GM10248 (cell line): ENCODE results near the gene BLOC1S5.

Experiments
- CTCF ChIA-PET: fragments of 300-600 bp; sonication (Branson Sonifier 250); formaldehyde crosslinking; extraction: SDS; loops from one replicate; lab custom pipeline; 2021; ENCODE audit warnings: antibody characterized with exemption; lab: Yijun Ruan, JAX
- POLR2A ChIA-PET: fragments of 350-650 bp; sonication (Branson Sonifier 250); formaldehyde crosslinking; extraction: SDS; loops from one replicate; lab custom pipeline; 2020; ENCODE audit warnings: antibody characterized with exemption; lab: Yijun Ruan, JAX
- DNase-seq: peaks from one replicate; pipeline ENCODE4 v3.0.0; 2012; ENCODE audit errors: extremely low spot score
- CTCF ChIP-seq: IDR thresholded peaks from 2 replicates; pipeline ENCODE4 v1.5.1; 2012; ENCODE audit warnings: mild to moderate bottlenecking, low read depth; ENCODE audit errors: extremely low read depth, missing control alignments, control extremely low read depth

The BLOC1S5 gene

GRCh38 chr6:8090650-8091049, 26.5 kb upstream of the BLOC1S5 start:
- TF ChIP-seq CTCF = no peak
- no peak for DNase-seq
- CTCF ChIA-PET = no interaction called here
- POLR2A ChIA-PET = no interaction called here

GRCh38 chr6:8088886-8089285, 24.7 kb upstream of the BLOC1S5 start:
- ChIA-PET POLR2A (no interaction called here), CTCF (interaction anchor here (1.4 to 1.5 kb wide), 2 partner anchors 14 to 15 kb away, joined by 3 read pairs; partner anchors contain the start of gene EEF1E1)
- TF ChIP-seq CTCF = no peak
- no peak for DNase-seq

- DNase-seq = no peak
- no peak for TF ChIP-seq CTCF
- CTCF ChIA-PET = interaction anchor here (1.1 to 1.4 kb wide), 2 partner anchors 12 to 15 kb away, joined by 3 read pairs; partner anchors contain the start of gene EEF1E1
- POLR2A ChIA-PET = no interaction called here
Measured at GRCh38 chr6:8087870-8088754, 23.9 kb upstream of the BLOC1S5 start.

GRCh38 chr6:8086755-8087306, 22.6 kb upstream of the BLOC1S5 start:
- DNase-seq = no peak
- TF ChIP-seq CTCF = no peak
- POLR2A ChIA-PET = no interaction called here
- CTCF ChIA-PET = interaction anchor here (1.1 to 1.9 kb wide), 4 partner anchors 14 to 28 kb away, joined by 3 to 5 read pairs (median 3); partner anchors contain the start of gene EEF1E1

- ChIA-PET POLR2A (no interaction called here), CTCF (interaction anchor here (1.1 to 1.7 kb wide), 3 partner anchors 12 to 20 kb away, joined by 3 to 6 read pairs (median 4); partner anchors contain the start of genes BLOC1S5 and EEF1E1)
- TF ChIP-seq CTCF = no peak
- no peak for DNase-seq
Measured at GRCh38 chr6:8085053-8085511, 20.9 kb upstream of the BLOC1S5 start.

- CTCF ChIA-PET = interaction anchor here (1.1 to 1.7 kb wide), 3 partner anchors 12 to 20 kb away, joined by 3 to 6 read pairs (median 4); partner anchors contain the start of genes BLOC1S5 and EEF1E1
- no peak for TF ChIP-seq CTCF
- POLR2A ChIA-PET = no interaction called here
- no peak for DNase-seq
Measured at GRCh38 chr6:8084586-8084985, 20.4 kb upstream of the BLOC1S5 start.
